Psoas muscle (tissue), 8 donors: Measurements from ENCODE around the gene ENTPD1. TPM values are rescaled to one million over a fixed set of nuclear protein-coding genes. Genes with fewer than 3 reads are reported as not detected.

ENCODE experiments used
- ATAC-seq, 4 donors: fragments of 200-7000 bp; cut with Tn5 transposase; one replicate each; pipeline ENCODE4 v1.9.1; 2020; ENCODE audit warnings: moderate library complexity in 3 of 4, mild to moderate bottlenecking in 2 of 4
- DNase-seq, 2 donors: peaks; one replicate each; pipeline ENCODE4 v3.0.0-alpha.2; 2020
- H3K27ac ChIP-seq: fragments of 200-600 bp; one replicate; pipeline ENCODE4 v1.8.0; 2022
- H3K27me3 ChIP-seq, 3 donors: fragments of 200-600 bp in 1 of 3; one replicate each; pipeline versions ENCODE4 v1.6.1 to v1.8.0; 2013 to 2022; ENCODE audit warnings: low read length in 2 of 3, mild to moderate bottlenecking in 2 of 3, moderate library complexity in 1 of 3; ENCODE audit not compliant: insufficient read depth in 3 of 3
- H3K36me3 ChIP-seq, 2 donors: fragments of 200-600 bp in 1 of 2; one replicate each; pipeline versions ENCODE4 v1.6.1 to v1.8.0; 2013 to 2022; ENCODE audit warnings: low read depth in 1 of 2, mild to moderate bottlenecking in 1 of 2, moderate library complexity in 1 of 2; ENCODE audit not compliant: insufficient read depth in 1 of 2
- H3K4me1 ChIP-seq: fragments of 200-600 bp; one replicate; pipeline ENCODE4 v1.8.0; 2022
- H3K4me3 ChIP-seq: fragments of 200-600 bp; one replicate; pipeline ENCODE4 v1.8.0; 2022; ENCODE audit warnings: mild to moderate bottlenecking
- H3K9me3 ChIP-seq: fragments of 200-600 bp; one replicate; pipeline ENCODE4 v1.8.0; 2022
- WGBS, 3 donors: extraction: QIAGEN DNeasy Blood & Tissue Kit; methylation state at CpG; one replicate each; pipeline versions ENCODE4 v1.1.6 to v1.1.7; 2013; 5-methylcytosine and 5-hydroxymethylcytosine counted together
- intact Hi-C, 2 donors: fragments of 100-400 bp; cut with DNase I; formaldehyde crosslinking; loops; one replicate each; pipeline versions ENCODE4 v1.11.0 to v1.14.2; 2022
- long read RNA-seq, 2 donors: library from polyadenylated mRNA; unstranded; transcript quantifications; one replicate each; pipeline ENCODE4 v2.0.0, GENCODE V29; 2021
- polyA plus RNA-seq, 3 donors: library from polyadenylated mRNA; stranded (reverse); fragments of 200-250 nt; gene quantifications; one replicate each; pipeline ENCODE4 v1.2.3, GENCODE V29; 2013
- total RNA-seq, 4 donors: library from RNA; stranded (reverse); fragmentation: NEBNext Ultra II Directional in 2 of 4; extraction: Animal tissue kit (Norgen Biotek cat#: 25700) in 2 of 4; gene quantifications; one replicate each; pipeline versions ENCODE4 v1.2.1 to v1.2.4, GENCODE V29; 2021 to 2023
- TF ChIP-seq, protein P1 (sequence below): fragments of 200-600 bp; IDR thresholded peaks from one replicate; pipeline ENCODE4 v1.8.0; 2022; ENCODE audit warnings: antibody characterized with exemption
- donor health status: healthy with polysubstance abuse.
- donor health status: DM: no; HTN: no; CAD: no; lungs with moderate emphysema.
- donor health status: Bipolar disorder and iron deficiency.
- donor health status: healthy.
- donor health status: DM: yes; HTN: yes; CAD: no.
- donor health status: DM: no; HTN: no; CAD: no.
- donor health status: DM: no; HTN: no; CAD: no.
- donor health status: DM: yes; HTN: yes; CAD: no.

The ENTPD1 gene, protein sequence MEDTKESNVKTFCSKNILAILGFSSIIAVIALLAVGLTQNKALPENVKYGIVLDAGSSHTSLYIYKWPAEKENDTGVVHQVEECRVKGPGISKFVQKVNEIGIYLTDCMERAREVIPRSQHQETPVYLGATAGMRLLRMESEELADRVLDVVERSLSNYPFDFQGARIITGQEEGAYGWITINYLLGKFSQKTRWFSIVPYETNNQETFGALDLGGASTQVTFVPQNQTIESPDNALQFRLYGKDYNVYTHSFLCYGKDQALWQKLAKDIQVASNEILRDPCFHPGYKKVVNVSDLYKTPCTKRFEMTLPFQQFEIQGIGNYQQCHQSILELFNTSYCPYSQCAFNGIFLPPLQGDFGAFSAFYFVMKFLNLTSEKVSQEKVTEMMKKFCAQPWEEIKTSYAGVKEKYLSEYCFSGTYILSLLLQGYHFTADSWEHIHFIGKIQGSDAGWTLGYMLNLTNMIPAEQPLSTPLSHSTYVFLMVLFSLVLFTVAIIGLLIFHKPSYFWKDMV
- total RNA-seq (1 to 10 TPM; 1.6 to 3.9 (median 3.3) TPM), polyA plus RNA-seq (1 to 10 TPM; 1.4 to 1.7 (median 1.6) TPM)
- long read RNA-seq, donor 1, partial matches to known transcripts: 1 of 2 reads
- long read RNA-seq, donor 1, other reads (novel, unspliced or antisense): 1 of 2 reads
- long read RNA-seq, donor 2, partial matches to known transcripts: 0 of 3 reads
- long read RNA-seq, donor 2, other reads (novel, unspliced or antisense): 2 of 3 reads

DNA sequence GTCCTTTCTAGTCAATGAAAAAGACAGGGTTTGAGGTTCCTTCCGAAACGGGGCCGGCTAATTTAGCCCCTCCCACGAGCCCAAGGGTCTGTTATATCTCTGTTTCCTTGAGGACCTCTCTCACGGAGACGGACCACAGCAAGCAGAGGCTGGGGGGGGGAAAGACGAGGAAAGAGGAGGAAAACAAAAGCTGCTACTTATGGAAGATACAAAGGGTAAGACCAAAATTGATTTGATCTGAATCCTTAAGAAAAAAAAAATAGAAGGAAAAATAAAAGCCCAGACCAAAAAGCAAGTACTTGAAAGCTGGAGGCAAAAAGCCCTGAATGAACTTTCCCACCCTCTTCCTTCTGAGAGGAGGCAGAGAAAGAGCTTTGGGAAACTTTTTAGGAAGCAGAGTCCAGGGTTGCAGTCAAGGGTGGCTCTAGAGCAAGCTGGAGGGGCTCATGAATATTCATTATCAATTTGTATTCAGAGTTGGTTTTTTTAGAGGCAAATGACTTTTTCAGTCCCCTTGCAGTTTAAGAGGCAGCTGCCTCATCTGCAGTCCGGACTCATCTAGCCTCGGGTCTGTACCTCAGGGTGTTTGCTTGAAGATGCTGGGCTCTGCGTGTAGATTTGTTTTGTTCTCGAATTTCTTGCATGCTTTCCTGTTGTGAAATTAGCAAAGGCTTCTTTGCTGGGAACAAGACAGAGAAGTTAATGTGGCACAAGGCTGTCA, at the start of gene ENTPD1:
Gene ENTPD1 (plus strand): TSS at position 123 of the 721 bp plus-strand sequence. CDS start 77 bp downstream, at position 200.
- Histone ChIP-seq H3K9me3 (no peaks in the 10 kb centered on the region), H3K36me3 (no peaks in the 10 kb centered on the region), H3K27ac (peak within 1 kb of the TSS; percentile 21), H3K4me3 (peak within 1 kb of the TSS; percentile 47), H3K27me3 (no peaks in the 10 kb centered on the region), H3K4me1 (peaks cover 5% of the 10 kb centered on the region)
- ATAC-seq: no peak
- DNase-seq: no peak
- TF ChIP-seq, protein P1, sequence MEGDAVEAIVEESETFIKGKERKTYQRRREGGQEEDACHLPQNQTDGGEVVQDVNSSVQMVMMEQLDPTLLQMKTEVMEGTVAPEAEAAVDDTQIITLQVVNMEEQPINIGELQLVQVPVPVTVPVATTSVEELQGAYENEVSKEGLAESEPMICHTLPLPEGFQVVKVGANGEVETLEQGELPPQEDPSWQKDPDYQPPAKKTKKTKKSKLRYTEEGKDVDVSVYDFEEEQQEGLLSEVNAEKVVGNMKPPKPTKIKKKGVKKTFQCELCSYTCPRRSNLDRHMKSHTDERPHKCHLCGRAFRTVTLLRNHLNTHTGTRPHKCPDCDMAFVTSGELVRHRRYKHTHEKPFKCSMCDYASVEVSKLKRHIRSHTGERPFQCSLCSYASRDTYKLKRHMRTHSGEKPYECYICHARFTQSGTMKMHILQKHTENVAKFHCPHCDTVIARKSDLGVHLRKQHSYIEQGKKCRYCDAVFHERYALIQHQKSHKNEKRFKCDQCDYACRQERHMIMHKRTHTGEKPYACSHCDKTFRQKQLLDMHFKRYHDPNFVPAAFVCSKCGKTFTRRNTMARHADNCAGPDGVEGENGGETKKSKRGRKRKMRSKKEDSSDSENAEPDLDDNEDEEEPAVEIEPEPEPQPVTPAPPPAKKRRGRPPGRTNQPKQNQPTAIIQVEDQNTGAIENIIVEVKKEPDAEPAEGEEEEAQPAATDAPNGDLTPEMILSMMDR: no peak
- 2 to 3% (median 3%) methylated on average over 11 of the region's 11 CpGs for WGBS, 3 donors
- intact Hi-C loops: no loop called here

DNA sequence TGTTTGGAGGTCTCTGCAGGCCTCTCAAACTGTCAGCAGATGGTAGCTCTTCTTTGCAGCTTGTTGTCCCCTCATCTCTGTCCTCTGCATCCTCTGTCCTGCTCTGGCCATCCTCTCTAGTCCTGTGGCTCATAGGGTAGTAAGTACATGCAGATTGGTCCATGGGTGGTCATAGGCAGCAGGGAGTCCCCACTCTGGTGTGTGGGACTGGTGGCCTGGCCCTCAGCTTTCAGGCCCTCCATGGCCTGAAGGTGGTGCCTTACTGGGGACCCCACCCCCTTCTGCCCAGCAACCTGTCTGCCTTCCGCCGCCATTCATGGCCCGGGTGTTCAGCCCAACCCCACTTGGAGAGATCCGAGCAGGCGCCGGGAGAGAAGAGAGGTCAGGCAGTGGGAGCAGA, 49.4 kb upstream of the ENTPD1 start:
- Histone ChIP-seq H3K4me1 (no peaks in the 10 kb centered on the region), H3K36me3 (no peaks in the 10 kb centered on the region), H3K27ac (no peak overlapping the region), H3K9me3 (no peaks in the 10 kb centered on the region), H3K4me3 (no peak overlapping the region), H3K27me3 (no peaks in the 10 kb centered on the region)
- WGBS, 3 donors: 46 to 50% (median 47%) methylated on average over 6 of the region's 6 CpGs
- DNase-seq (no peak), ATAC-seq (no peak)
- TF ChIP-seq, protein P1: no peak
- intact Hi-C loops: no loop called here

DNA sequence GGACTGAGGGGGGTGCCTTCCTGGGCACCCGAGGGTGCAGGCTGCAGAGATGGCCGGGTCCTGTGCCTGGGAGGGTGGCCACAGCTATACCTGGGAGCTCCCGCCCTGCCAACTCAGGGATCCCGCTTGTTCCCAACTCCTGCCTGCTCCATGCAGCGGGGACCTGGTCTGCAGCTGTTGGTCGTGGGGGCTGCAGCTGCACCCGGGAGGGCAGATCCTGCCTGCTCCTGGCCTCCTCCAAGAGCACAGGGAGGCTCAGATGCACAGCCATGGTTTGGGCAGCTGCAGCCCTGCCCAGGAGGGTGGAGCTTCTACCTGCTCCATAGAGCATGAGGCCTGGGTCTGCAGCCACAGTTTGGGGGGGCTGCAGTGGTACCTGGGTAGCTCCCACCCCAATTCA, 49.0 kb upstream of the ENTPD1 start:
- H3K4me1 ChIP-seq: no peaks in the 10 kb centered on the region
- ATAC-seq (no peak), DNase-seq (no peak)
- intact Hi-C loops: no loop called here
- 79 to 91% (median 80%) methylated on average over 6 to 7 of the region's 7 CpGs for WGBS, 3 donors
- no peaks in the 10 kb centered on the region for H3K9me3 ChIP-seq
- H3K4me3 ChIP-seq: no peak overlapping the region
- H3K27ac ChIP-seq: no peak overlapping the region
- TF ChIP-seq, protein P1: no peak
- H3K27me3 ChIP-seq: no peaks in the 10 kb centered on the region
- no peaks in the 10 kb centered on the region for H3K36me3 ChIP-seq

DNA sequence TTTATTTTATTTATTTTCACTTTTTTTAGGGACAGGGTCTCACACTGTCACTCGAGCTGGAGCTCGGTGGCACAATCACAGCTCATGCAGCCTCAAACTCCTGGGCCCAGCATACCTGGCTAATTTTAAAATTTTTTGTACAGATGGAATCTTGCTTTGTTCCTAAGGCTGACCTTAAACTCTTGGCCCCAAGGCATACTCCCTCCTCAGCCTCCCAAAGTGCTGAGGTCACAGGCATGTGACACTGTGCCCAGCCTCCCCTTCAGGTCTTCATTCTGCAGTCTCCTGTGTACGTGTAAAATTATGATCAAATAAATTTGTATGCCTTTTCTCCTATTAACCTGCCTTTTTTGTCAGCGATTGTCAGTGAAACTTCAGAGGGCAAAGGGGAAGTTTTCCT, 44.5 kb upstream of the ENTPD1 start:
- 89 to 91% (median 89%) methylated on average over 4 of the region's 4 CpGs for WGBS, 3 donors
- DNase-seq (no peak), ATAC-seq (no peak)
- Histone ChIP-seq H3K4me3 (no peak overlapping the region), H3K4me1 (no peaks in the 10 kb centered on the region), H3K36me3 (no peaks in the 10 kb centered on the region), H3K27ac (no peak overlapping the region), H3K9me3 (no peaks in the 10 kb centered on the region), H3K27me3 (no peaks in the 10 kb centered on the region)
- intact Hi-C loops: no loop called here
- TF ChIP-seq, protein P1: no peak
